Aorta (tissue), 5 donors: ENCODE measurements around the gene PTH2. TPM values are rescaled to one million over a fixed set of nuclear protein-coding genes. Genes with fewer than 3 reads are reported as not detected.
"Not testable (repeated sequence)": the region's sequence is repeated elsewhere in the genome, so short reads cannot be mapped to it uniquely, and the experiment has no call there.

Source experiments
- ATAC-seq: fragments of 200-7000 bp; cut with Tn5 transposase; one replicate; pipeline ENCODE4 v1.9.1; 2022; ENCODE audit warnings: moderate library complexity; ENCODE audit not compliant: low FRiP score
- DNase-seq, 2 donors: peaks; one replicate each; pipeline ENCODE4 v3.0.0-alpha.2; 2020
- H3K27ac ChIP-seq, 2 donors: one replicate each; pipeline ENCODE4 v1.5.1; 2013; ENCODE audit warnings: low read length in 2 of 2, mild to moderate bottlenecking in 2 of 2, moderate library complexity in 2 of 2, control low read depth in 1 of 2, inconsistent platforms in 1 of 2, low read depth in 1 of 2
- H3K27me3 ChIP-seq, 2 donors: one replicate each; pipeline ENCODE4 v1.6.1; 2013; ENCODE audit warnings: control low read depth in 1 of 2, low read length in 1 of 2, mild to moderate bottlenecking in 1 of 2, moderate library complexity in 1 of 2; ENCODE audit not compliant: insufficient read depth in 2 of 2, control insufficient read depth in 1 of 2
- H3K36me3 ChIP-seq, 2 donors: one replicate each; pipeline ENCODE4 v1.6.1; 2013; ENCODE audit warnings: control low read depth in 1 of 2, low read length in 1 of 2, mild to moderate bottlenecking in 1 of 2; ENCODE audit not compliant: insufficient read depth in 2 of 2, control insufficient read depth in 1 of 2
- H3K4me1 ChIP-seq, 2 donors: one replicate each; pipeline ENCODE4 v1.6.1; 2013; ENCODE audit warnings: low read length in 2 of 2, control low read depth in 1 of 2, mild to moderate bottlenecking in 1 of 2, moderate library complexity in 1 of 2; ENCODE audit not compliant: insufficient read depth in 2 of 2, control insufficient read depth in 1 of 2
- H3K4me3 ChIP-seq, 2 donors: one replicate each; pipeline ENCODE4 v1.5.1; 2013; ENCODE audit warnings: low read length in 2 of 2, control low read depth in 1 of 2, mild to moderate bottlenecking in 1 of 2
- H3K9me3 ChIP-seq: one replicate; pipeline ENCODE4 v1.6.1; 2013; ENCODE audit warnings: mild to moderate bottlenecking, low read length; ENCODE audit not compliant: control insufficient read depth
- WGBS, 2 donors: extraction: QIAGEN DNeasy Blood & Tissue Kit; methylation state at CpG; one replicate each; pipeline ENCODE4 v1.1.7; 2013; 5-methylcytosine and 5-hydroxymethylcytosine counted together
- intact Hi-C, 2 donors: fragments of 100-400 bp; cut with DNase I; formaldehyde crosslinking; loops; one replicate each; pipeline versions ENCODE4 v1.14.2 to v1.15.0; 2022
- polyA plus RNA-seq, 2 donors: library from polyadenylated mRNA; stranded (reverse); fragments of 200-250 nt; gene quantifications; one replicate each; pipeline ENCODE4 v1.2.3, GENCODE V29; 2013
- total RNA-seq, 2 donors: library from RNA; stranded (reverse); fragmentation: NEBNext Ultra II Directional; extraction: Animal tissue kit (Norgen Biotek cat#: 25700); gene quantifications; one replicate each; pipeline ENCODE4 v1.2.1, GENCODE V29; 2021
- donor health status: healthy with polysubstance abuse.
- donor health status: Bipolar disorder and iron deficiency.
- donor health status: DM: no; HTN: no; CAD: no.
- donor health status: DM: no; HTN: no; CAD: no.
- donor health status: DM: yes; HTN: yes; CAD: no.

Gene PTH2
- total and polyA plus RNA-seq, 4 donors: not detected

GRCh38 chr19:49453013-49453756, 29.9 kb upstream of the PTH2 start, which contains the start of gene ALDH16A1:
Gene ALDH16A1, plus strand, starts transcription at chr19:49453225. Its CDS starts 107 bp downstream, at chr19:49453332.
- WGBS, 2 donors: 0% methylated on average over 66 of the region's 66 CpGs
- no peaks in the 10 kb centered on the region for H3K4me1 ChIP-seq
- intact Hi-C loops: no loop called here

GRCh38 chr19:49451430-49452181, 28.4 kb upstream of the PTH2 start, which contains the start of gene PIH1D1:
Gene PIH1D1, minus strand, starts transcription at chr19:49451814. Its CDS starts 240 bp downstream, at chr19:49451574.
- intact Hi-C loops: loop anchor here in 1 of 2 donors (2.0 kb wide), 1 partner anchor 89 kb away; the partner anchor contains the start of genes DKKL1 and TEAD2

More at GRCh38 chr19:49453013-49453756, 29.9 kb upstream of the PTH2 start, which contains the start of gene ALDH16A1:
- Histone ChIP-seq H3K4me3 (peak within 1 kb of the TSS; percentile 7 to 16), H3K27ac (peak within 1 kb of the TSS; percentile 64 to 75), H3K27me3 (no peaks in the 10 kb centered on the region), H3K9me3 (no peaks in the 10 kb centered on the region), H3K36me3 (no peaks in the 10 kb centered on the region)
- ATAC-seq: peak; percentile 97
- peak; percentile 99 for DNase-seq

GRCh38 chr19:49450405-49450804, 27.2 kb upstream of the PTH2 start:
- H3K27ac ChIP-seq: no peak overlapping the region
- H3K9me3 ChIP-seq: no peaks in the 10 kb centered on the region
- H3K27me3 ChIP-seq: no peaks in the 10 kb centered on the region
- DNase-seq (no peak), ATAC-seq (no peak)
- 87 to 92% methylated on average over 7 of the region's 7 CpGs for WGBS, 2 donors
- H3K4me1 ChIP-seq: no peaks in the 10 kb centered on the region
- no peak overlapping the region for H3K4me3 ChIP-seq
- intact Hi-C loops: loop anchor here in 1 of 2 donors (2.0 kb wide), 1 partner anchor 88 kb away; the partner anchor contains the start of genes DKKL1 and TEAD2
- no peaks in the 10 kb centered on the region for H3K36me3 ChIP-seq

More at GRCh38 chr19:49451430-49452181, 28.4 kb upstream of the PTH2 start, which contains the start of gene PIH1D1:
- DNase-seq (peak; percentile 97 to 98), ATAC-seq (peak; percentile 86)
- Histone ChIP-seq H3K27ac (peak within 1 kb of the TSS; percentile 33 to 77), H3K4me3 (peak within 1 kb of the TSS; percentile 19 to 63), H3K4me1 (no peaks in the 10 kb centered on the region), H3K27me3 (no peaks in the 10 kb centered on the region), H3K36me3 (no peaks in the 10 kb centered on the region), H3K9me3 (no peaks in the 10 kb centered on the region)
- 1% methylated on average over 42 of the region's 42 CpGs for WGBS, 2 donors

DNA sequence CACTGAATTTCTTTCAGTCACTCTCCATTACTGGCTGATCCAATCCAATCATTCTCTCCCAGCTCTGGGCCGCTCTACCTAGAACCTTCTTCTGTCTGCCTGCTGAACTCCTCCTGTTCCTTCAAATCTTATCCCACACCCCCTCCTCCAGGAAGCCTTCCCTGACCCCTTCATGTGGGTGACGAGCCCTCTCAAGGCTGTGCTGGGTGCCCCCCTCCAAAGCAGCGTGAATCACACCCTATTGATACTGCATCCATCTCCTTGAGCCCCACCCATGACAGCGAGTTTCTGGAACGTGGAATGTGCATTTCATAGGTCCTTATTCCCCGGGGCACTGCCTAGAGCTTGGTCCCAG, 25.2 kb upstream of the PTH2 start:
- no peak for ATAC-seq
- DNase-seq: no peak
- intact Hi-C loops: no loop called here
- H3K4me3 ChIP-seq: no peak overlapping the region
- 92 to 93% methylated on average over 6 of the region's 6 CpGs for WGBS, 2 donors
- no peak overlapping the region for H3K27ac ChIP-seq
- H3K36me3 ChIP-seq: no peaks in the 10 kb centered on the region
- no peaks in the 10 kb centered on the region for H3K4me1 ChIP-seq
- H3K9me3 ChIP-seq: no peaks in the 10 kb centered on the region
- no peaks in the 10 kb centered on the region for H3K27me3 ChIP-seq

DNA sequence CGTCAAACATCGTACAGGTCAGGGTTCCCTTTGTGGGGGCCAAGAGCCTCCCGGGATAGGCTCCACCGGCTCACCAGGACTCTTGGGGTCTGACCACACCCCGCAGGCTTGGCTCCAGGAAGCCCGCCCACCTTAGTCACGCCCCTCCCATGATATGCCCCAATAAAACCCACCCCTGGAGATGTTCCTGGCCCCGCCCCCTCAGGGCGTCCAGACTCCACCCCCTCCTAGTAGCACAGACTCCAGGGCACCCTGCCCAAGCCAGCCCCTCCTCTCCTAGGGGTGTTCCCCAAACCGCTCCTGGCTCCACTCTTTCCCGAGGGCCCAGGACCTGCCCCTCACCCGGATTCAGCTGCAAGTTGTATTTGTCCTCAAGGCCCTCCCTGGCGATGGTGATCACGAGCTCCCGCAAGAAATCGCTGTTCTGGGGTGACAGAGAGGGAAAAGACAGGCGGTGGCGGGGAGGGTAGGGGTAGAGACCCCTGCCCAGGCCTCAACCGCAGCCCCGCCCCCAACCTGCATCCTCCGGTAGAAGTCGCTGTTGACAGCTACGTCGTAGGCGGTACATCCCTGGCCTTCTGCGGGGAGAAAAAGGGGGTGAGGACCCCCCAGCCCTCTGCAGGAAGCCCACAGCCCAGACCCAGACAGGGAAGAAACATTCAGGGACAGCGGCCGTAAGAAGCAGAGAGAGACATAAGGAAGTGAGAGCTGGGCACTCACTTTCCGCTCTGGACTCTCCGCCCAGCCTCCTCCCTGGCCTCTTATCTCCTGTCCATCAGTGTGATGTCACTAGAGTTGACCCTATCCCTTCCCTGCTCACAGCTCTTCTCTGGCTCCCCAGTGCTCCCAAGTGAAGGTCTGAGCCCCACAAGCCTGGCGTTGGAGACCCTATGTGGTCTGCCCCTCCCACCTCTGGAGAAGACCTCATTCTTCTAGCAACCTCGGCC, 24.5 kb upstream of the PTH2 start:
- peak in 1 of 2 donors; percentile 58 for DNase-seq
- no peak for ATAC-seq
- H3K27ac ChIP-seq: no peak overlapping the region
- no peaks in the 10 kb centered on the region for H3K36me3 ChIP-seq
- no peak overlapping the region for H3K4me3 ChIP-seq
- H3K4me1 ChIP-seq: no peaks in the 10 kb centered on the region
- H3K9me3 ChIP-seq: no peaks in the 10 kb centered on the region
- 67 to 69% methylated on average over 32 of the region's 32 CpGs for WGBS, 2 donors
- intact Hi-C loops: no loop called here
- no peaks in the 10 kb centered on the region for H3K27me3 ChIP-seq

- no peak overlapping the region for H3K4me3 ChIP-seq
- H3K4me1 ChIP-seq: no peaks in the 10 kb centered on the region
- H3K27ac ChIP-seq: no peak overlapping the region
- intact Hi-C loops: no loop called here
- 81 to 86% methylated on average over 3 of the region's 3 CpGs for WGBS, 2 donors
- no peaks in the 10 kb centered on the region for H3K9me3 ChIP-seq
- H3K36me3 ChIP-seq: no peaks in the 10 kb centered on the region
- no peak for ATAC-seq
- DNase-seq: peak in 1 of 2 donors; percentile 41
- H3K27me3 ChIP-seq: no peaks in the 10 kb centered on the region
Measured at GRCh38 chr19:49445997-49446396, 22.8 kb upstream of the PTH2 start.

- peak in 1 of 2 donors; percentile 39 for DNase-seq
- intact Hi-C loops: loop anchor here (5.0 kb wide), 1 partner anchor 217 kb away; no protein-coding TSS in a partner anchor
- H3K9me3 ChIP-seq, H3K27ac ChIP-seq, H3K27me3 ChIP-seq, H3K36me3 ChIP-seq, H3K4me3 ChIP-seq, H3K4me1 ChIP-seq, ATAC-seq: not testable (repeated sequence)
- WGBS, 2 donors: 57 to 71% methylated on average over 5 of the region's 5 CpGs
Measured at GRCh38 chr19:49444100-49444700, 21.0 kb upstream of the PTH2 start.
